GM12874 (cell line): ENCODE data around the gene EHHADH.

Experiments
- CTCF ChIP-seq: IDR thresholded peaks from 2 replicates; pipeline ENCODE4 v1.5.1; 2011; ENCODE audit warnings: low read depth, mild to moderate bottlenecking, control low read depth, low read length, moderate library complexity; ENCODE audit not compliant: insufficient read depth

EHHADH gene

DNA sequence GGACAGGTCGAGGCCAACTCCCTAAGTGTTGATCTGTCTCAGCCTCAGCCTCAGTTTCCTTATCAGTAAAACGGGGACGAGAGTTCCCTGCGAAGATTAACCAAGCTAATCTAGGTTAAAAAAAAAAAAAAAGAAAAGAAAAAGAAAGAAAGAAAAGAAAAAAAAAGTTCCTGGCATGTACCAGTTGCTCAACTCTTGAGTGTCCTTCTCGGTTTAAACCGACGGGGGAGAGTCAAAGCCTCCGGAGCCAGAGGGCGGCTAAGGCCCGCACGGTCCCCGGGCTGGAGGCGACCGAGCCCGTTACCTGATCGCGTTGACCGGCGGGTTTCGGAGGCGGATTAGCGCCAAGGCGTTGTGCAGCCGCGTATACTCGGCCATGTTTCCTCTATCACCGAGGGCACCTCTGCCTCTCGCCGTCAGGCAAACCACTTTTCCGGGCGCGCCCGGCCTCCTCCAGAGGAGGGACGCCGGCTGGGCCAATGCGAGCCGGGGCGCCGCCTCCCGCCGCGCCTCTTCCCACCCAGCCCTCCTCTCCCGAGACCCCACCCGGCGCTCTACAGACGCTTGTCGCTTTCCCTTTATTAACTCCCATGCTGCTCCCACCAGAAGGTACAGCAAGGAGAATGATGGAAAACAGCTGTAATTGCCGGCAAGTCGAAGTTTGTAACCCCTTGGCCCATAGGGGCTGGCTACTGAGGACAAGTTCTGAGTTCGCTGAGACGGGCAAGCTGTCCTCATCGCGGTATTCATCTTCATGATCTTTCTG is at the start of gene EHHADH:
Gene EHHADH, minus strand, starts transcription at position 405 of the 766 bp plus-strand sequence. Its CDS starts 27 bp downstream, at position 378.
- TF ChIP-seq CTCF = no peak

DNA sequence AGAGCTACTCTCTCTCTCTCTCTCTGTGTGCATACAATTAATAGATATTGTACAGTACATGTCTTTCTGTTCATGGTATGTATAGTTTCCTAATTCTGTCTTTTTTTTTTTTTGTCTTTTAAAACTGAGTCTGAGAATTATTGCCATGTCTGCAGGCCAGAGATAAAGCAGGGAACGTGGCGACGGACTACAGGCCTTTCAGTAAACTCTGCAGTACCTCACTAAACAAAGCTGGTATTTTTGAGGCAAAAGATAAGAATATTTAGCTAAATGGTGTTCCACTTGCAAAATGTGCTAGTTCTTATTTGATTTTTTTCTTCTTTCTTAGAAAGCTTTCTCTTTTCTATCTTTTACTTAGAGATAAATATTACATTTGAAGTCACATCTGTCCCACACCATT is 44.0 kb upstream of the EHHADH start:
- no peak for TF ChIP-seq CTCF

DNA sequence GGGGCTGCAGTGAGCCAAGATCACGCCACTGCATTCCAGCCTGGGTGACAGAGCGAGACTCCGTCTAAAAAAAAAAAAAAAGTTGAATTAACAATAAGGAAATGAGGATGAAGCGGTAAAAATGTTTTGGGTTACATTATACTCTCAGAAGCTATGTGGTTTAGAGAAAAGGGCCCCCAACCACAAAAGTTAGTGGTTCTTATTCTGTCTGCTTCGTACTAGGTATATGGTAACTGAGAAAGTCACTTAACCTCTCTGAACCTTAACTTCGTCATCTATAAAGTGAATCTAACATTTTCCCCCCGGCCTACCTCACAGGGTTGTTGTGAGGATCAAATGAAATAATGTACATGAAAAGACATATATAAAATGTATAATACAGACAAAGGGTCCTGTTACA is 38.4 kb upstream of the EHHADH start:
- TF ChIP-seq CTCF = no peak

DNA sequence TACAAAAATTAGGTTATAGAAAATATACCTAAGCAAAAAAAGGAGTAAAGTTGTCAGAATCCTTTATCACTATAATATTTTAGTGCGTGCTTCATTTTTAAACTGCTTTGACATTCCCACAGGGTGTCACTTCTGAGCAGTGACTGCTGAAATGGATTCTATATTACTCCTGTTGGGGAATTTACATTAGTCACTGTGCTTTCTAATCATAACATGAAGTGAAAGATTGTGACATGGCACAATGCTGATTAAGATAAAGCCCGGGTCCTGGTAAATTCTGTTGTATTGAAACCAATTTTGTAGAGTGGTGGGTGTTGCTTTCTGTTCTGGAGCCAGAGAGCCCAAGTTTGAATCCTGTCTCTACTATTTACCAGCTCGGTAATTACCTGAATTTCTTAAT is 36.4 kb upstream of the EHHADH start:
- no peak for TF ChIP-seq CTCF

GRCh38 chr3:185283374-185283935 is 29.6 kb upstream of the EHHADH start:
- TF ChIP-seq CTCF = no peak

DNA sequence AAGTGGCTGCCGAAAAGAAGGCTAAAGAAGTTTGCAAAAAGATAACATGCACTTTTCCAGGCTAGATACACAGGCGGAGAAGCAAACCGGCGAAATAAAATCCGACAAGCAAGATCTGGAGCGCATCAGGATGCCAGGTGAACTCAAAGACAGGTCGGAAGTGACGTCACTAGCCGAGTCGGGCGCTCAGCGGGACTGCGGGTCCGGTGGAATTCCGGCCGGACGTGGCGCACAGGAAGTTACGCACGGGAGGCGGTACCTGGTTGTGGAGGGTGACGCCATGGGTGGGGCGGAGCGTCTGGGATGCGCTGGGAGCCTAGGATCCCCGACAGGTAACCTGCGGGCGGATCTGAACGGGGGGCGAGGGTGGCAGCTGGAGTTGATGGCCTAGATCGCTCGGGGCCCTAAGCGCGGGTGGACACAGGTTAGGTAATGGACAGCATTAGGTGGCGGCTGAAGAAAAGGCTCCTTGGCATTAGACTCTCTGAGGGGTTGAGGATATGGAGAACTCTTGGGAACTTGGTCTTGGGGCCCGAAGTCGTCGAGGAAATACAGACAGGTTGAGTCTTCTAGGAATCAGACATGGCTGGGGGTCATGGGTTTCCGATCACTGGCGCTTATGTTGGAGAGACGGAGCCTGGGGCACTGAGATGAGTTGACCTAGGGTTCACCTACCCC is 29.0 kb upstream of the EHHADH start:
- no peak for TF ChIP-seq CTCF

GRCh38 chr3:185280572-185281365 is 26.9 kb upstream of the EHHADH start:
- TF ChIP-seq CTCF = peak; percentile 65
